Bone marrow (tissue), 2 donors: ENCODE data around the gene DEPDC5.
A peak's percentile ranks its signal among the peaks of the same experiment; 100 is the strongest.
"Not testable (repeated sequence)": the region's sequence is repeated elsewhere in the genome, so short reads cannot be mapped to it uniquely, and the experiment has no call there.

Experiments
- DNase-seq, 2 donors: peaks; one replicate each; lab custom pipeline; 2025; lab: John Stamatoyannopoulos, UW

DEPDC5 gene

GRCh38 chr22:31749636-31750364 lies 4.0 kb upstream of the DEPDC5 start, which contains the start of gene PRR14L:
Gene PRR14L, minus strand, starts transcription at chr22:31750132. Its CDS starts 11,272 bp downstream, at chr22:31738860.
- DNase-seq = peak; percentile 93 to 98

- DNase-seq = no peak
Measured at GRCh38 chr22:31750365-31751284, 3.2 kb upstream of the DEPDC5 start.

- DNase-seq = no peak
Measured at GRCh38 chr22:31752096-31752847, 1.5 kb upstream of the DEPDC5 start.

GRCh38 chr22:31753005-31753633 lies 700 bp upstream of the DEPDC5 start:
- DNase-seq = peak in 1 of 2 donors; percentile 30

GRCh38 chr22:31754813-31755212 lies 994 bp downstream of the DEPDC5 start:
- no peak for DNase-seq

GRCh38 chr22:31757265-31757664 lies 3.4 kb downstream of the DEPDC5 start:
- DNase-seq = no peak

GRCh38 chr22:31758860-31759259 lies 5.0 kb downstream of the DEPDC5 start:
- DNase-seq = not testable (repeated sequence)

GRCh38 chr22:31764785-31765184 lies 11.0 kb downstream of the DEPDC5 start:
- DNase-seq = no peak

- no peak for DNase-seq
Measured at GRCh38 chr22:31768422-31769059, 14.7 kb downstream of the DEPDC5 start.

- DNase-seq = no peak
Measured at GRCh38 chr22:31773416-31773815, 19.6 kb downstream of the DEPDC5 start.

- no peak for DNase-seq
Measured at GRCh38 chr22:31776231-31776630, 22.4 kb downstream of the DEPDC5 start.

- DNase-seq = no peak
Measured at GRCh38 chr22:31789803-31790202, 36.0 kb downstream of the DEPDC5 start.

GRCh38 chr22:31790240-31790639 lies 36.4 kb downstream of the DEPDC5 start:
- DNase-seq = no peak

- DNase-seq = not testable (repeated sequence)
Measured at GRCh38 chr22:31799358-31799757, 45.5 kb downstream of the DEPDC5 start.

- no peak for DNase-seq
Measured at GRCh38 chr22:31800065-31800464, 46.2 kb downstream of the DEPDC5 start.

- DNase-seq = not testable (repeated sequence)
Measured at GRCh38 chr22:31800861-31801260, 47.0 kb downstream of the DEPDC5 start.

GRCh38 chr22:31802575-31802974 lies 48.8 kb downstream of the DEPDC5 start:
- DNase-seq = no peak

- no peak for DNase-seq
Measured at GRCh38 chr22:31806751-31807150, 52.9 kb downstream of the DEPDC5 start.

- DNase-seq = no peak
Measured at GRCh38 chr22:31812977-31813605, 59.3 kb downstream of the DEPDC5 start.

GRCh38 chr22:31813898-31814297 lies 60.1 kb downstream of the DEPDC5 start:
- not testable (repeated sequence) for DNase-seq

GRCh38 chr22:31814942-31815341 lies 61.1 kb downstream of the DEPDC5 start:
- no peak for DNase-seq
